ENCODE measurements around the gene GYS2.
A peak's percentile ranks its signal among the peaks of the same experiment; 100 is the strongest.
"Not testable (repeated sequence)": the region's sequence is repeated elsewhere in the genome, so short reads cannot be mapped to it uniquely, and the experiment has no call there.

Gene GYS2

DNA sequence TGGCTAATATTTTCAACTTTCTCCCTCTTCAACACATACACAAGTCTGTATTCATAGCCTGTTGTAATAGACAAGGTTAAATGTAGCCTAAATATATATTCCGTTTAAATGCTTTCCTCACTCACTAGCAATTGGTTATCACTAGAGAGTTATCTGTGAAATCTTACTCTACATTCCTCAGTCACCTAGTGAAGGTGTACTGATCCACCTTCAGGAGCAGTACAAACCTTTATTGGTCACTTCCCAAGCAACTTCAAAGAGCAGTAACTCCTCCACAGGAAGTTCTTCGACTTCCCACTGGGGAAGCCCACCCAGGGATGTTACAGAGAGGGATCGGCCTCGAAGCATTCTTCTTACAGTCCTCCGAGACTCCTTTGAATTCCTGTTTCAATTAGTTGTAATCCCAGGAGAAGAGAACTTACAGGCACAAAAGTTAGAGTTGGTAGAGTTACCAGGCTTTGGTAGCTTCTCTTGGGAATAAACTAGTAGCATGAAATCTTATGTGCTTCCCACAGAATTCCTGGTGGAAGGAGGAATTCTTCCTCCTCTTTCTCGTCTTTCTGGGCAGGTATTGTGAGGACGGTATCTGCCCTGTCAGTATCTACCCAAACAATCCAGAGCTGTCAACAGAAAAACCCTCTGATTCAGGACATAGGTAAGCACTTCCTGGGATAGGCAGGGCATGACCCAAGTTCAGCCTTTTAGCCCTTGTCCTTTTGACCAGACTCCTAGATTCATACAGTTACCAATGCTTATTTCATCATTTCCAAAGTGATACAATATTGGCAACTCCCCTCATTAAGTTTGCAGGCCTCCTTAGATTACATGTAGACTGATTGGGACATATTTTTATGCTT lies at the start of gene GYS2:
Gene GYS2 (minus strand): TSS at position 603 of the 857 bp plus-strand sequence. CDS start 255 bp downstream, at position 348.
- DNase-seq = no peak

DNA sequence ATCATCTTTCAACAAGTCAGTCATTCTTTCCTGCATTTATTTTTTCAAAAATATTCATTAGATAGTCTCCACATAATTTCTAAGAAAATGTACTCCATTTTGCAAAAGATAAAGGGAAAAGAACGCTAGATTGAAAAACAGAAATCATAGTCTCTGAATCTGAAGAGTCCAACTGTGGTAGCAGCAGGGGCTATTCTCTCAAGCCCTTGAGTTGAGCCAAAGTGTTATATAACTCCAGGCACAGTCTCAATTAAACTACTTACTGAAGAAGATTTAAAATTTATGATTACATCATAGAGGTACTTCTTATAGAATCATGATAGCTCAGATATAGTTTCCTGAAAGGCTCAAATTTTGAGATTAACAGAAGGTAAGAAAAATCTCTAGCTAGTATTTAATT lies 47.2 kb upstream of the GYS2 start:
- DNase-seq = no peak

DNA sequence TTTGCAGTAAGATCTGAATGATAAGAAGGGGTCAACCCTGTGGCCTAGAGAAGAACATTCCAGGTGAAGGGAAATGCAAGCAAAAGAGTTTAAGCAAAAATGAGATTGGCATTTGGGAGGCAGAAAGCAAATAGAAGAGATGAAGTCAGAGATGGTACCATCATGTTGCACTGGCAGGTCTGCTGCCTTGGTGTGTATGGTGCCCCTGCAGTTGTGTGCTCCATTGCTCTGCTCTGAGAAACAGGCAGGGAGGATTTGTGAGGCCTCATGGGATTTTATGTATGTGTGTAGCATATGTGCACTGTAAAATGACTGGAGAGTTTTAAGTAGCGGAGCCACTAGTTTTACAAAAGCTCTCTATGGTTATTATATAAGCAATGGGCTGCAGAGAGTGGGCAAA lies 46.4 kb upstream of the GYS2 start:
- DNase-seq = no peak

DNA sequence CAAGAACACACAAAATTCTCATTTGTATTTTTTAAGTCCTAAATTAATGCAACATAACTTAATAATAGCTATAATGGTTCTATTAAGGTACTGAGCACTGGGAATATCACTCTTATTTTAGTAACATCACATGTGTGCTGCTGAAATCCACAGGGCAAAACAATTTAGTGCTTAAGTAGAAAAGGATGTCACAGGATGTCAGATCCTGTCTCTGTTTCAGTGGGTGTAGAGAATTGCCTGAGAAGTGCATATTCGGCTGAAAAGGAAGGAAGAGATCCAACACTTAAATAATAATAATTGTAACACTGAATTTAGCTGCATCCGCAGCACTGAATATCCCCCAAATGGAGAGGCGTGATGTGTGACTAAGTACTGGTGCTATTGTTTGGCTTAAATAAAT lies 44.4 kb upstream of the GYS2 start:
- DNase-seq = no peak

DNA sequence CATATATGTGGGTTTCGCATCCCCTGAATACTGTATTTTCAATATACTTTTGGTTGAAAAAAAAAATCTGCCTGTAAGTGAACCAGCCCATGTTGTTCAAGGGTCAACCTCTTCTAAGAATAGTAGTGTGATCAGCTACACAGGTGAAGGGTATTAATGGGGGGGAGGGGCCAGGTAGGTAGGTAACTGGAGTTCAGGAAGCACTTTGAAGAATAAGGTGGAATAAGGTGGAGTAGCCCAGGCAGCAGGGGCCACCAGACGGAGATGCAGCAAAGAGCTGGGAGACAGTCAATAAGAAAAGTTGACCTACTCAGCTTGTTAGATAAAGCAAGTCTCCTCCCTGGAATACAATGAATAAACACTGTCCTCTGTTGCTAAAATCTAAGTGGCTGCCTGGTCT lies 43.7 kb upstream of the GYS2 start:
- DNase-seq = no peak

DNA sequence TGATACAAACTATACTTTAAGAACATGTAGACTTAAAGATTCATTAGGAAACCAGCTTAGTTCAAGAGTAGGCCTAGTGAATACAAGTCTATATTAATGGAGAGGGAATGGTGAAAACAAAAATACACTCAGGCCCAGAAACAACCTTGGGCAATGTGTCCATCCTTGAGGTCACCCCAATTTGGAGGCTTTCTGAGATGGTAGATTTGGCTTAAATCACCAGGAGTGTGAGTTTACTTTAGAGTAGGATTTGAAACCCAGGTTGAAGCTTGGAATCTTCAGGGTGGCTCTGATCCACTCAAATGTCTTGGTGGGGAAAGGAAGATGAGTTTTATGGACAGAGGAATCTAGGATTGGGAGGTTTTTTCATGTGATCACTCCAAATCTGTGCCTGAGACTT lies 42.5 kb upstream of the GYS2 start:
- no peak for DNase-seq

DNA sequence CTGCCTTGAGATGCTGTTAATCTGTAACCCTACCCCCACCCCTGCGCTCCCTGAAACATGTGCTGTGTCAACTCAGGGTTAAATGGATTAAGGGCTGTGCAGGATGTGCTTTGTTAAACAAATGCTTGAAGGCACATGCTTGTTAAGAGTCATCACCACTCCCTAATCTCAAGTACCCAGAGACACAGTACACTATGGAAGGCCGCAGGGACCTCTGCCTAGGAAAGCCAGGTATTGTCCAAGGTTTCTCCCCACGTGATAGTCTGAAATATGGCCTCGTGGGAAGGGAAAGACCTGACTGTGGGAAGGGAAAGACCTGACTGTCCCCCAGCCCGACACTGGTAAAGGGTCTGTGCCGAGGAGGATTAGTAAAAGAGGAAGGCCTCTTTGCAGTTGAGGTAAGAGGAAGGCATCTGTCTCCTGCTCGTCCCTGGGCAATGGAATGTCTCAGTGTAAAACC lies 40.4 kb upstream of the GYS2 start:
- DNase-seq = not testable (repeated sequence)

DNA sequence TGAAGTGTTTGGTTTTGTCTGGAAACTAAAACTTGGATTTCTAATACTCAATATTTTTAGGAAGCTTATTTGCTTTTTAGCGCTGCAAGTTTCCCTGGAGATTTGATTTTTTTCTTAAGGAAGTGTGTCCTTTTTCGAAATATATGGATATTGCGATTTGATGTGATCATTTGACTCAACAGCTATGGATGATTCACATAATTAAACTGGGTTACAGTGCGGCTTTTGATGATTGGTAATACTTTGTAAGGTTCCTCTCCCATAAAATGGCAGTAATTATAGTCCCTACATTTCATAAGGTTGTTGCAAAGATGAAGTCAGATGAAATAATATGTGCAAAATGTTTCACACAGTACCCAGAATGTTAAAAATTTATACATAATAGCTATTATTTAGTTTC lies 39.9 kb upstream of the GYS2 start:
- no peak for DNase-seq

DNA sequence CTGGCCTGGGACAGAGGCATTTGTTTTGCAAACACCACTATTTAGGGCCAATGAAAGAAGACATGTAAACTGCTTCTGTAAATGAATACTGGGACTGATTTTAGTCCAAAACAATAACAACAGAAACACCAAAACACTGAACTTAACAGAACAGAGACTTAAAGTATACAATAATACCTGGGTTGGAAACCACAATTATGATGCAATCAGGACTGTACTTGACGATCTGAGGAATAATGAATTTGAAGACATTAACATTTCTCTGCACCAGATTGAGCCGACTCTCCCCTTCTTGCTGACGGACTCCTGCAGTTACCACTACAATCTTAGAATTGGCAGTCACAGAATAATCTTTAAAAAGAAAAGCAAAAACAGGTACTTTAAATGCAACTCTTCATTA lies 39.1 kb upstream of the GYS2 start:
- DNase-seq = no peak

DNA sequence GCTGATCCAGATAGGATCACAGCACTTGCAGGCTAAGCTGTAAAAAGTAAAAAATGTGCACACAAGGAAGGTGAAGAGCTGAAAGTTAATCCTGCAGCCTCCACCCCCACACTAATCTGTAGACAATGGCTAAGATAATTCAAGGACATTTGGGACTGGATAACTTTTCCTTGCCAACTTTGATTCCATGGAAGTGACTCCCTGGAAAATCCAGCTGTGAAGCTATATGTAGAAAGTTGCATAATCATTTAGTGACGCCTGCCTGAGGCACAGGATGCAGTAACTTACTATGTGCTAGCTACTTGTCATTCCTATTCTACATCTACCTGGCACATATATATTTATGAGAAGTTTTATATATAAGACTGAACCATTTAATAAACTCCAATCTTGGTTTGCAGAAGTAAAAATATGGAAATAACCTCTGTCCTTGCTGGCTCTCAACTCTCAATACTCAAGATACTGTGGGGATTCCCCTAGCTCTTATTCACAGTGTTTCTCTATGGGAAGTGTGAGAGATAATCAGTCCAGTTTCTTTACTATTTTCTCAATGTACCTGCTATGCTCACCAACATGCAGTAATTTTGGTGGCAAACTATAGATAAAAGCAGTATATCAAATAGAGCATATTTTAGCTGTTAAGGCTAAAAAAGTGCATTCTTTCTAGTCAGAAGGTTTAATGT lies 38.2 kb upstream of the GYS2 start:
- no peak for DNase-seq

DNA sequence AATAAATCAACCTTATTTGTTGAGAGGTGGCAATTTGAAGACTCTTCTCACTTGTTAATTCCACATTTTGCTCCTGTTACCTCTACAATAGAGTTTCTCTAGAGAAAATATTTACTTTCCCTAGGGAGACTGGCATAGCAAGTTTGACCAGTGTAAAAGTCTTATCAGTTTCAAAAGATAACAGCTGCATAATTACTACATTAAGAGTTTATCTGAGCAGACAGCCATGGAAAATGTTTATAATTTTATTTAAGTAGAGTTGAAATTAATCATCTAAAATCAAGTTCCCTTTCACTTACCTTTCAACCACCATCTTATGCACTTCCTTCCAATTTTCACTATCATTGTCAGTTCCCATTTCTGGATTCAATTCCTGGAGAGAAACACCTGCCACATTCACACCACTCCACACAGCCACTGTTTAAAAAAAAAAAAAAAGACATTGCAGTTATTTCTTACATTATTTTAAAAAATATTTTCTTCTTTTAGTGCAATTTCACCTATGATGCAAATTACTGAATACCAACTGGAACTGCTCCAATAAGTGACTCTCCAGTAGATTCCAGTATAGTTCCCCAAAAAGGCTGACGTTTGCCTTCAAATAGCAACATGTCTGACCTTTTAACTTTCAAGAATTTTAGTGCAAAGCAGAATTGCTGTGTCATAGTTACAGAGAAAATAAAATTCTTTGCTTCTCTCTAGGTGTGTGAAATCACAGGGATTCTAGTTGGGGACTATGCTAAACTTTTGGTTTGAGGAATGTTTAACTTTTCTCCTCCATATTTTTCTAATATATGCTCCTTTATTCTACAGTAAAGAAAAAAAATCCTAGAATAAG lies 33.6 kb upstream of the GYS2 start:
- peak; percentile 82 for DNase-seq

DNA sequence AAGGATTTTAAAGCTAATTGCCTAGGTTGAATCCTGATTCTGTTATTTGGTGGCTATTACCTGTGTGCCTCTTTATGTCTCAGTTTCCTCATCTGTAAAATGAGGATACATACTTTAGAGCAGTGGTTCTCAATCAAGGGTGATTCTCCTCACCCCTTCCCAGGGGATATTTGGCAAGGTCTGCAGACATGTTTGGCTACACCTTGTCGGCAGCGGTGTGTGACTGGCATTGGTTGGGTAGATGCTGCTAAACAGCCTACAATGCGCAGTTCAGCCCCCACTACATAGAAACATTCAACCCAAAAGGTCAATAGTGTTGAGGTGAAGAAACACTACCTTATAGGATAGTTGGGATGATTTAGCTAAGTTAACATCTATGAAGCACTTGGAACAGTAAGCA lies 29.6 kb upstream of the GYS2 start:
- DNase-seq = no peak

DNA sequence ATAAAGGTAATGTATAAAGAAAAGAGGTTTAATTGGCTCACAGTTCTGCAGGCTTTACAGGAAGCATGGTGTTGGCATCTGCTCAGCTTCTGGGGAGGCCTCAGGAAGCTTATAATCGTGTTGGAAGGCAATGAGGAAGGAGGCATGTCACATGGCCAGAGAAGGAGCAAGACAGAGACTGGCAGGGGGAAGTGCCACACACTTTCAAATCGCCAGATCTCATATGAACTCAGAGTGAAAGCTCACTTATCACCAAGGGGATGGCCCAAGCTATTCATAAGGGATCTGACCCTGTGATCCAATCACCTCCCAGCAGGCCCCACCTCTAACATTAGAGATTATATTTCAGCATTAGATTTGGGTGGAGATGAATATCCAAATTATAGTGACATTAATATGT lies 26.7 kb upstream of the GYS2 start:
- DNase-seq = no peak

DNA sequence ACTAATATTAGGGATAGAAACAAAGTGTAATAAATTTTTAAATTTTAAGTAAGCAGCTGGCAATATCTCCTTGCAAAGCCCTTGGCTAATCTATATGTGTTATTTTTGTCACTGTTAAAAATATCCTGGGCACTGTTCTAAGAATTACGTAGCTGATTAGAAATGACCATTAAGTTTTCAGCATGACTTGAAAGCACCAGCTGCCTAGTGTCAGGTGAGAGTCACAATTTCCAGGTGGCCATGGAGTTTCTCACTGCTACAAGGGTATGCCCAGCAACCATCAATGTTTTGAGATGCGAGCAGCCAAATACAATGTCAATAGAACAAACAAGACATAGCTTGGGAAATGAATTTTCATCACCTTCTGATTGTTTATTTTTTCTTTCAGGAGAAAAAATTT lies 23.3 kb upstream of the GYS2 start:
- DNase-seq = no peak

DNA sequence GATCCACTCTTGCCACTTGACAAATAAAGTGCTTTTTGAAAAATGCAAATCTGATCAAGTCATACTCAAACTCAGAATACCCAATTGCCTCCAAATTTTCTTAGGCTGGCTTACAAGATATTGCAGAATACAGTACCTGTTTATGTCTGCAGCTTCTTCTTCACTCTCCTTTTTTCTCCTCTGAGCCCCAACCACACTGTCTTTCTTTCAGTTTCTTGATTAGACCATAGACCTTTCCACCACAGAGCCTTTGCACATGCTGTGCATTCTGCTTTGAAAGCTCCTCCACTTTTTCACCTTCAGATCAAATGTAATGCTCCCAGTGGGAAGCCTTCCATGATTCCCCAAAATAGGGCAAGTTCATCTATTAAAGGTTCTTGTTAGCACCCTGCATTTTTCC lies 13.9 kb upstream of the GYS2 start:
- no peak for DNase-seq

DNA sequence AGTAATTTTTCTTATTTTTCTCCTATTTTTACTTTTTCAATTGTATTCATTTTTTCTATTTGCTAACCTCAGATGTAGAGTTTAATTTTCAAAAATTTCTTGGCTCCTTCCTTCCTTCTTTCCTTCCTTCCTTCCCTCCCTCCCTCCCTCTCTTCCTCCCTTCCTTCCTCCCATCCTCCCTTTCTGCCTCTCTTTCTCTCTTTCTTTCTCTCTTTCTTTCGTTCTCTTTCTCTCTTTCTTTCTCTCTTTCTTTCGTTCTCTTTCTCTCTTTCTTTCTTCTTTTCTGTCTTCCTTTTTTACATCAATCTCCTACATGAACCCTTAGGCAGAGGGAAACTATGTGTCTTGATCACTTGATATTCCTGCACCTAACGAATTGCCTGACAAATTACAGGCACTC lies 12.4 kb upstream of the GYS2 start:
- DNase-seq = no peak

DNA sequence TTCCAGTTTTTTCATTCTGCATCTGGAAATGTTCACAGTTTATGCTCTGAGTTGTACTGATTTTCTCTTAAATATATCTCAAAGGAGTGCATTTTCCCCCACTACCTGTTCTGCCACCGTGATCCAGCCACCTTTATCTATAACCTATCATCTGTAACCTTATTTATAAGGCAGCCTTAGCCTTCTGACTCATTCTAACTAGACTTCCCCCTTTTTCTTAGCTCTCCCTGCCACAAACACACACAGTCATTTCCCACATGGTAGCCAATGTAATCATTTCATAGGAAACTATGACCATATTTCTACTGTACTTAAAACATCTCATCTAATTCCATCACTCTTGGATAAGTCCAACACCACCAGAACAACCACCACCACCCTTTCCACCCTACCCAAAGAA lies 10.8 kb upstream of the GYS2 start:
- no peak for DNase-seq

DNA sequence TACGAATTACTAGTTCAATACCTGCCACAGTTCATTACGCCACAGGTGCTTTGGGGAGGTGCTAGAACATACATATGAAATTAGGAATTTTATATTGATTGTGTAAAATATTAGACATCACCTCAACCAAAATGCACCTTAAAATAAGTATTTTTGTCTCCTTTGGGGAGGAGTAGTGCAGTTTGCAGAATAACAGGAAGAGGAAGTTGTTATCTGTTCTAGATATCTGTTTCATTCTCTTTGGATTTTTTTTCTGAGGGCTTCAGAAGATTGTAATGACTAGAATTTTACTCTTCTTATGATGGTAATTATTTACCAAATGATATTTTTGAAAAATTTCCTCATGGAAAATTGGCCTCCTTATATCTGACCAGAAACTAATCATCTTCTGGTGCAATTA lies 9.9 kb upstream of the GYS2 start:
- DNase-seq = no peak

DNA sequence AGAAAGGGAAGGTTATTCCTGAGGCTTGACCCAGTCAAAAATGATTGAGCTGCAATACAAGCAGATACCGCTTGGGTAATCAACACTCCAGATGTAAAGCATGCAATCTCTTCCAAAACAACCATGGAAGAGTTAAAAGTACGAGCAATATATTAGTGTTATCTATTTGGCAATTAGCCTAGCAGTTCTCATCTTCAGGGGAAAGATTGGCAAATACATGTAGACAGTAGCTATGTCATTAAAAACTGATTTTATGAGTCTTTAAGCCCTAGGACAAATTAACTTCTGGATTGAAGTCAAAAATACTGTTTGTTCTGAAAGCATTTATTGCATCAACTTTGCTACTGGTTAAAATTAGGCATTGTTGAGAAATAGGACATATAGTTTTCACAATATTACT lies 9.3 kb upstream of the GYS2 start:
- DNase-seq = peak; percentile 7

DNA sequence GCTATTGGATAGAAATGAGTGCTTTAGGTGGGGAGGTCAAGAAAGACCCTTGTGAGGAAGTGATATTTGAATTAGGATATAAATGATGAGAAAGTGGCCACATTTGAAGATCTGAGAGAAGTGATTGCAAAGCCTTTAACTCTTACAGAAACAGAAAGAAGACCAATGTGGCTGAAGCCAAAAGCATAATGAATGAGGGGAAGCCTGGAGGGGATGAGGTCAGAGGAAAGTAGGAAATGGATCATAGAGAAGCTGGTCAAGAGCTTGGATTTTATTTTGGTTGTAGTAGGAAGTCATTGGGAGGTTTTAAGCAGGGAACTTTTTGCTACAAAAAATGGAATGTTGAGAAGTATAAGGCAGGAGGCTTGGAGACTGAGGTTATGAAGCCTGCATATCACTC lies 3.5 kb upstream of the GYS2 start:
- DNase-seq = no peak

DNA sequence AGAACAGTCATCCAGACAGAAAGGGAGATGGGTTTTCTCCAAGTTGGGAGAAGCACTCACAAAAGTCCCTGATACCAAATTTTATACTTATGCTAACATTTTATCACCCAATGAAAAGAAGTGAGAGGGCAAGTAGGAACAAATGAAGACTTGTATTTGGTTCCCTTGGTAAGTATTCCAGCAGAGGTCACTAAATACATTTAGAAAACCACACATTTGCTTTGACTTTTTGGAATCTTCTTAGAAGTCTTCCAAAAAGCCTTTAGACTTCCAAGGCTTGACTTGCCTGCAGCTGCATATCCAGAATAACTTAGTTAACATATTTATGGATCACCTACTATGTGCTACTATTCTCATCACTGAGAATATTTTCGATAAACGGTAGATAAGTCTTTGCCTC lies 3.1 kb upstream of the GYS2 start:
- no peak for DNase-seq

DNA sequence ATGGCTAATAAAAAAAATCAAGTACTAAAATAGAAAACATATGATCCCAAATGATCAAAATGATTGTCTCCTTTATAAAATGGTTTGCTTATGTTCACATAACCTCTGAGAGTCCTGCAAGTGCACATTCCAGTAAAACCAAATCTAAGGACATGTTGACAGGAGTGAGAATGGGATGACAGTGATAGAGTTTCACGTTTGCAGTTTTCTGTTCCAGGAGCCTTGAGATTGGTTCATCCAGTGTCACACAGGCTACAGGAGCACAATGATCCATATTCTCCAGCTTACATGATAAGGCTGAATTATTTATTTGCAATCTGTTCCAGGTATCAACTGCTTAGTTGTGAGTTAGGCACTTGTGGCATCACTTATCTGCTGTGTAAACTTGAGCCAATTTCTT lies 1.5 kb upstream of the GYS2 start:
- DNase-seq = no peak

DNA sequence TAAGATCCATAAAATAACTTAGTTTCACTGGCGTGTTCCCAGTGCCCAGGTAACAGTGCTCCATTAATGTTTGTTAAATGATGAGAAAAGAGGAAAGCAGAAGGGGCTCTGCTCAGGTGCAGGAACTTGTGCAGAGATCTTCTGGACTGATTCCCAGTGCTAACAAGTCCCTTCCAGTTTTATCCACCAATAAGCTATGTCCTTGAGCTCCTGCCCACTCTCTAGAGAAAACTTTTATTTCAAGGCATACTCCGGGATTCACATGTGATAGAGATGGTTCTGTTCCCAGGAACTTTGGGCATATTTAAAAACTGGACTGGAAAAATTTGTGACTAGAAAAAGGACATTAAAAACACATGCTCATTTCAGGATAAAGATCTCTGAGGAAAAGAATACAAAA lies 1.9 kb downstream of the GYS2 start:
- no peak for DNase-seq

DNA sequence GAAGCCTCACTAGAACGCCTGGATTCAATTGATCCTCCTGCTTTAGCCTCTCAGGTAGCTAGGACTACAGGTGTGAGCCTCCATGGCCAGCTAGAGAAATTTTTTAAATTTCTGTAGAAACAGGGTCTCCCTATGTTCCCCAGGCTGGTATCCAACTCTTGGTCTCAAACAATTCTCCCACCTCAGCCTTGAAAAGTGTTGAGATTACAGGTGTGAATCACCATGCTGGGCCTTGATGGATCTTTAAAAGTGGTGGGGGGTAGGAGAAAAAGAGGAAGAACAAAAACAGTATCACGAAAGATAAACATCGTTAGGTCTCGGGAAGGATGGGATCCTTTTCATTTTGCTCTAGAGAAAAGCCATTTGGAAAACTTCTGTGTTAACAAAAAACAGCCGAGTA lies 4.5 kb downstream of the GYS2 start:
- DNase-seq = no peak

Measured in NCI-H748 treated with DMSO at 0.1 percent for 48 hours (cell line).